Measurements from ENCODE around the gene GAB2. TPM values are rescaled to one million over a fixed set of nuclear protein-coding genes. Genes with fewer than 3 reads are reported as not detected.

The GAB2 gene
- total and polyA plus RNA-seq, 4 donors: 16.2 to 31.5 (median 27.5) TPM

DNA sequence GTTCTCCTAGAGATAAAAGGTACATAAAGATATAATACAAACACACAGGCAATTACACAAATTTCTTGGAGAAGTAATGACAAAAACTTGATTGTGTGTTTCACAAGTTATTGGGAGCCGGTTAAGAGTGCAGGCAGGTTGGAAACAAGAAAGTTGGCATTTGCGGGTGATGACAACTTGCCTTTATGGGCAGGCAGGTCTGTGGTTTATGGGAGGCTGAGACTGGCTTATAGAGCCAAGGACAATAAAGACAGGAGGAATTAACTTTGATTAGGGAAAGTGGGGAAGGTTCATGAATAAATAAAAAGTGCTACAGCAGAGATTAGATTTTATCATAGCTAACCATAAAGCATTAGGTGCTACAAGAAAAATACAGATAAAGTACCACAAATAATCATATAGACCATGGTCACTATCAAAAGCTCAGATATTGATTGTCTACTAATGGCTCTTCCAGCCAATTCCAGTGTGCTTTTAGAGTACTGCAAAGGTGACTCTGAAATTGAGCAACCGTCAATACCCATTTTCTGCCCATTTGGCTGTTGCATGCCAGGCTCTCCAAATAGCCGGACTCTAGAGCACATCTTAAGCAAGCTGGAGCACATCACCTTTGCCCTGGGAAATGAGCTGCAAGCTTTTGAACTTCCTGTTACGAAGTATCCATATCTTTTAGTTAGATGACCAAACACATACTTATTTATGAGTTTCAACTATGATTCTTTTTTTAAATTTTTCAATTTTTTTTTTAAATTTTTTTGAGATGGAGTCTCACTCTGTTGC lies 33.9 kb upstream of the GAB2 start:
- no peak overlapping the region for H3K27ac ChIP-seq (ENCODE audit: low read depth, low read length)
- H3K9me3 ChIP-seq (ENCODE audit: control insufficient read depth, insufficient read depth, low read length): no peaks in the 10 kb centered on the region
- no peaks in the 10 kb centered on the region for H3K36me3 ChIP-seq (ENCODE audit: control insufficient read depth, insufficient read depth, low read length)
- DNase-seq (ENCODE audit: low read depth in 4 of 6, low spot score in 6 of 6): no peak
- H3K4me3 ChIP-seq (ENCODE audit: low read depth, low read length): no peak overlapping the region
- H3K4me1 ChIP-seq (ENCODE audit: control insufficient read depth, insufficient read depth, low read length): no peaks in the 10 kb centered on the region
- H3K27me3 ChIP-seq (ENCODE audit: control insufficient read depth, insufficient read depth, low read length): no peaks in the 10 kb centered on the region
- 90% methylated on average over 4 of the region's 5 CpGs for WGBS (ENCODE audit: insufficient coverage)

DNA sequence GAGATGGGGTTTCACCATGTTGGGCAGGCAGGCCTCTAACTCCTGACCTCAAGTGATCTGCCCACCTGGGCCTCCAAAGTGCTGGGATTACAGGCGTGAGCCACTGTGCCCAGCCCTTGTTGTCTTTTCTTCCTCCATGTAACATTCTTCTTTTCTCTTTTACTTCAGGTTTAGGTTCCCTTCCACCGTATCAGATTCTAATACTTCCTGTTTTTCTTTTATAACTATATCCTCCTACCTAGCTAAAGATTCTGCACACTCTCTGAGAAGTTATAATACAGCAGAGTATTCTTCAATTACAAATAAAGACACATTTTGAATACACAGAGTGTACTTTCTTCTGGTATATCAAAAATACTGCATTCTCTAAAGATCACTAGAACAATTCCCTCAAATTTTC lies 33.2 kb upstream of the GAB2 start:
- 91% methylated on average over 1 of the region's 2 CpGs for WGBS (ENCODE audit: insufficient coverage)
- Histone ChIP-seq H3K4me1 (ENCODE audit: control insufficient read depth, insufficient read depth, low read length) (no peaks in the 10 kb centered on the region), H3K27me3 (ENCODE audit: control insufficient read depth, insufficient read depth, low read length) (no peaks in the 10 kb centered on the region), H3K4me3 (ENCODE audit: low read depth, low read length) (no peak overlapping the region), H3K36me3 (ENCODE audit: control insufficient read depth, insufficient read depth, low read length) (no peaks in the 10 kb centered on the region), H3K27ac (ENCODE audit: low read depth, low read length) (no peak overlapping the region), H3K9me3 (ENCODE audit: control insufficient read depth, insufficient read depth, low read length) (no peaks in the 10 kb centered on the region)
- no peak for DNase-seq (ENCODE audit: low read depth in 4 of 6, low spot score in 6 of 6)

DNA sequence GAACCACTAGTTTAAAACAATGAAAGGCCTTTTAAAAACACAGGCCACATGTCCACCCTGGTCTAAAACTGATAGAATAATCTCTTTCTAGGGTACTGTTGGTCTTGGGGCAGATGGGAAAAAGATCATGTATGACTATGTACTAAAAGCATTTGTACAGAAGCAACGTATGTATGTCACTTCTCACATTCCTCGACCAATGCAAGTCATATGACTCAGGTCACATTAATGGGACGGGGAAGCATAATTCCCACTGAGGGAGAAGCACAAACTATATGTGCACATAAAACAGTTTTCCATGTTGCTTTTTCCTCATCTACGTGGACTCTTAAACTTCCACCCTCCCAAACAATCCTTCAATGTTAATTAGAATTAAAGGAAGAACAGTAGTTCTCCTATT lies 32.2 kb upstream of the GAB2 start:
- Histone ChIP-seq H3K36me3 (ENCODE audit: control insufficient read depth, insufficient read depth, low read length) (no peaks in the 10 kb centered on the region), H3K4me1 (ENCODE audit: control insufficient read depth, insufficient read depth, low read length) (no peaks in the 10 kb centered on the region), H3K9me3 (ENCODE audit: control insufficient read depth, insufficient read depth, low read length) (no peaks in the 10 kb centered on the region), H3K27me3 (ENCODE audit: control insufficient read depth, insufficient read depth, low read length) (no peaks in the 10 kb centered on the region), H3K4me3 (ENCODE audit: low read depth, low read length) (no peak overlapping the region), H3K27ac (ENCODE audit: low read depth, low read length) (no peak overlapping the region)
- no peak for DNase-seq (ENCODE audit: low read depth in 4 of 6, low spot score in 6 of 6)
- no CpG with 5 or more reads among the region's 4 CpGs for whole genome bisulfite sequencing (ENCODE audit: insufficient coverage)

DNA sequence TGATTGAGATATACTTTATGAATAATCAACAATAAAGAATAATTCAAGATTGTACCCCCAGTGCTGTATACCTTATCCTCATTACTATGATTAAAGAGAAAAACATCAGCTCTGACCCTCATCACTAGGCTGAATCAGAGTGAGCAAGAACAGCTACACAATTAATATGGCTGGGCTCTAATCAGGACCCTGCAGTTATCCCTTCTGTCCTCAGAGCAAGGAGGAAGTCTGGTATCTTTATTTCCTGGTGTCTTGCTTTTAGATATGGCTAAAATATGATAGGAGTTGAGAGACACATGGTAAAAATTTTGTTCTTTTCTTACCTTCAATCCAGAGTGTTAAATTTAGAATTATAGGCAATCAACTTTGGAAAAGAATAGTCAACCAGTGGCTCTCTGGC lies 28.6 kb upstream of the GAB2 start:
- DNase-seq (ENCODE audit: low read depth in 4 of 6, low spot score in 6 of 6): no peak
- no peaks in the 10 kb centered on the region for H3K9me3 ChIP-seq (ENCODE audit: control insufficient read depth, insufficient read depth, low read length)

DNA sequence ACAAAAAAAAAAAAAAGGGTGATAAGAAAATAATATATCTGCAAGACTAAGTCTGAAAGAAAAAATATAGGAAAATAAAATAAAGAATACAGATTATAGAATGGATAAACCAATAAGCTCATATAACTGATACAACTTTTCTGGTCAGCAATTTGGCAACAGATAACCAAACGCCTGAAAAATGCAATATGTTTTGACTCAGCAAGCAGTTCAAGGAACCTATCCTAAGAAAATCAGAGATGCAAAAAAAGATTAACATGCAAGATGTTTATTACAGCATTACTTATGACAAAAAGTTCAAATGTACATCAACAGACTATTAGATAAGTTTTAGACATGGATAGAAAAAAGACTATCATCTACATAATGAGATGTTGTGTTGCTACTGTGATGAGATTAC lies 27.1 kb upstream of the GAB2 start:
- Histone ChIP-seq H3K27me3 (ENCODE audit: control insufficient read depth, insufficient read depth, low read length) (no peaks in the 10 kb centered on the region), H3K9me3 (ENCODE audit: control insufficient read depth, insufficient read depth, low read length) (no peaks in the 10 kb centered on the region), H3K4me3 (ENCODE audit: low read depth, low read length) (no peak overlapping the region), H3K36me3 (ENCODE audit: control insufficient read depth, insufficient read depth, low read length) (peaks cover 7% of the 10 kb centered on the region), H3K4me1 (ENCODE audit: control insufficient read depth, insufficient read depth, low read length) (no peaks in the 10 kb centered on the region), H3K27ac (ENCODE audit: low read depth, low read length) (no peak overlapping the region)
- WGBS (ENCODE audit: insufficient coverage): 100% methylated on average over 1 of the region's 1 CpG
- no peak for DNase-seq (ENCODE audit: low read depth in 4 of 6, low spot score in 6 of 6)

More for the DNA sequence above, 28.6 kb upstream of the GAB2 start:
- Histone ChIP-seq H3K27me3 (ENCODE audit: control insufficient read depth, insufficient read depth, low read length) (no peaks in the 10 kb centered on the region), H3K4me3 (ENCODE audit: low read depth, low read length) (no peak overlapping the region), H3K36me3 (ENCODE audit: control insufficient read depth, insufficient read depth, low read length) (peaks cover 7% of the 10 kb centered on the region), H3K27ac (ENCODE audit: low read depth, low read length) (no peak overlapping the region), H3K4me1 (ENCODE audit: control insufficient read depth, insufficient read depth, low read length) (no peaks in the 10 kb centered on the region)

DNA sequence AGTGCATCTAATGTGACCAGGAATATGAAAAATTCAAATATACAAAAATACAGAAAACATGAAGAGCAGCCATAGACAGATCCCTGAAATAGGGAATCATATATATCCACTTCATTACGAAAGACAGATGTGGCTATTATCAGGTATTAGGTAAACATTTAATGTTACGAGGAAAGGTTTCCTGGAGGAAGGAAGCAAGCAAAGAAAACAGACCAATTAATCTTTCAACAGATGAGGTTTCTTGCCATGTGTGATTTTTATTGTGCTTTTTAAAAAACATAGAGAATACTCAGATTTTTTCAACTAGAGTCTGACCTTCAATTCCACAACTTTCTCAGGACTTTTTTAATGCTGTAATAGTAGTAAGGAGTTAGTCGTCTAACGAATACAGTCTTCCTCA lies 24.3 kb upstream of the GAB2 start:
- no CpG with 5 or more reads among the region's 4 CpGs for WGBS (ENCODE audit: insufficient coverage)

DNA sequence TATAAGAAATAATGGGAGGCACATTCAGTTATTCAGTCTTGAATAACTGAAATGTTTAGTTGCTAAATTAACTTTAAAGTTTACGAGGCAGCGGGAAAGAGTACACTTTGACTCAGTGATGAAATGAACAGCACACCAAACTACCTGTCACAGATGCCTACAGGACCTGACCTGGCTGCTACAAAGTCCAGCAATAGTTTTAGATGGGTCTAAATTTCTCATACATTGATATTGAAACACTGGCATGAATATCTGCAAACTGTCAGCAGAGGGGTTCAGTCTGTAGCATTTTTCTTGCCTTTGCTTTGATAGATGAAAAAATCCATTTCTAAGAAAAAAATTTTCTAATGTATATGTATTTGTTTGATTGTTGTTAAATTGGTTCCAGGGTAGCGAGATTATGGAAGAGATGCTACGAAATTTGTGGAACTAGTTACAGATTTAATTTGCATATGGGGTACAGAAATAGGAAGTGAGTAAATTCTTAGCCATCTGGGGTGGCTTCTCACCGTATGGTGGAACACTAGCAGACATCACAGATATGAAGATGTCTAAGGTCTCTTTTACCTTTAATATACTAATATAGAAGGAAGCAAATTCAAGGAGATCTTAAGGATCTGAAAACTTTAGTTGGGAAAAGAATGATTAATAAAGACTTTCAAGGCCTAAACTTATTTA lies 20.8 kb upstream of the GAB2 start:
- 90% methylated on average over 2 of the region's 5 CpGs for WGBS (ENCODE audit: insufficient coverage)
- H3K27ac ChIP-seq (ENCODE audit: low read depth, low read length): no peak overlapping the region
- H3K4me1 ChIP-seq (ENCODE audit: control insufficient read depth, insufficient read depth, low read length): no peaks in the 10 kb centered on the region
- H3K27me3 ChIP-seq (ENCODE audit: control insufficient read depth, insufficient read depth, low read length): no peaks in the 10 kb centered on the region
- H3K4me3 ChIP-seq (ENCODE audit: low read depth, low read length): no peak overlapping the region
- peaks cover 7% of the 10 kb centered on the region for H3K36me3 ChIP-seq (ENCODE audit: control insufficient read depth, insufficient read depth, low read length)
- no peaks in the 10 kb centered on the region for H3K9me3 ChIP-seq (ENCODE audit: control insufficient read depth, insufficient read depth, low read length)
- DNase-seq (ENCODE audit: low read depth in 4 of 6, low spot score in 6 of 6): no peak

More for the DNA sequence above, 24.3 kb upstream of the GAB2 start:
- DNase-seq (ENCODE audit: low read depth in 4 of 6, low spot score in 6 of 6): no peak
- no peaks in the 10 kb centered on the region for H3K4me1 ChIP-seq (ENCODE audit: control insufficient read depth, insufficient read depth, low read length)
- H3K27ac ChIP-seq (ENCODE audit: low read depth, low read length): no peak overlapping the region
- no peaks in the 10 kb centered on the region for H3K9me3 ChIP-seq (ENCODE audit: control insufficient read depth, insufficient read depth, low read length)
- H3K4me3 ChIP-seq (ENCODE audit: low read depth, low read length): no peak overlapping the region
- peaks cover 7% of the 10 kb centered on the region for H3K36me3 ChIP-seq (ENCODE audit: control insufficient read depth, insufficient read depth, low read length)
- no peaks in the 10 kb centered on the region for H3K27me3 ChIP-seq (ENCODE audit: control insufficient read depth, insufficient read depth, low read length)

DNA sequence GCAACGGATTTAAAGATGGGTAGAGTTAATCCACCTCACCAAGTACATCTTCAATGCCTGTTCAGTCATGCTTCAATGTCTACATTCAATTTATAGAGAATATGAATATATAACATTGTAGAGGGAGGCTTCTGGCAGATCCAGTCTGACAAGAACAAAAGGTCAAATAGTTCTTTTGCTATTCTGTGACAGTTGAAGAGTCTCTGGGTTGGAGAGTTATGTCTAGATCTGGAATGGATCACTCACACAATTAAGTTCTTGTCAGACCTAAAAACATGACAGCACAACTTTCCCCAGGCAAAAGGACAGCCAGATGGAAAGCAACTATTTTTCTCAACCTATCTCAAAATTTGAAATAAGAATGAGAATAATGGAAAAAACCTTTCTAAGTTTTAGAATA lies 15.3 kb upstream of the GAB2 start:
- no peak for DNase-seq (ENCODE audit: low read depth in 4 of 6, low spot score in 6 of 6)
- Histone ChIP-seq H3K36me3 (ENCODE audit: control insufficient read depth, insufficient read depth, low read length) (no peaks in the 10 kb centered on the region), H3K4me3 (ENCODE audit: low read depth, low read length) (no peak overlapping the region), H3K27ac (ENCODE audit: low read depth, low read length) (no peak overlapping the region), H3K9me3 (ENCODE audit: control insufficient read depth, insufficient read depth, low read length) (no peaks in the 10 kb centered on the region), H3K4me1 (ENCODE audit: control insufficient read depth, insufficient read depth, low read length) (no peaks in the 10 kb centered on the region), H3K27me3 (ENCODE audit: control insufficient read depth, insufficient read depth, low read length) (no peaks in the 10 kb centered on the region)
- WGBS (ENCODE audit: insufficient coverage): no CpG with 5 or more reads among the region's 1 CpG

DNA sequence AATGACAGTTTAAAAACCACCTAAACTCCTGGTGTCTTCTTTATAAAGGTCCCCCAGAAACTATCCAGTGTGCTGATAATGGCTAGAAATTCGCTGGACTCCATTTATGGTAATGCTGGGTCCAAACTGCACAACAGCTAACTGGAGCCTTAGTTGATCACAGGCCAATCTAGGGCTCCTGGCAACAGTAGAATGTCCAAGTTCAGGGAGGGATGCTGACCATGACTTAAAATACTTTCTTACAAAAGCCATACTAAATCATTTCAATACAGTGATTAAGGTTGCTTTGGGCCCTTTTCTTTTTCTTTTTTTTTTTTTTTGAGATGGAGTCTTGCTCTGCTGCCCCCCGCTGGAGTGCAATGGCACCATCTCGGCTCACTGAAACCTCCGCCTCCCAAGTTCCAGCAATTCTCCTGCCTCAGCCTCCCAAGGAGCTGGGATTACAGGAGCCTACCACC lies 14.5 kb upstream of the GAB2 start:
- Histone ChIP-seq H3K36me3 (ENCODE audit: control insufficient read depth, insufficient read depth, low read length) (no peaks in the 10 kb centered on the region), H3K9me3 (ENCODE audit: control insufficient read depth, insufficient read depth, low read length) (no peaks in the 10 kb centered on the region), H3K27me3 (ENCODE audit: control insufficient read depth, insufficient read depth, low read length) (no peaks in the 10 kb centered on the region), H3K27ac (ENCODE audit: low read depth, low read length) (no peak overlapping the region), H3K4me3 (ENCODE audit: low read depth, low read length) (no peak overlapping the region), H3K4me1 (ENCODE audit: control insufficient read depth, insufficient read depth, low read length) (no peaks in the 10 kb centered on the region)
- peak in 1 of 6 donors; percentile 13 for DNase-seq (ENCODE audit: low read depth in 4 of 6, low spot score in 6 of 6)
- WGBS (ENCODE audit: insufficient coverage): no CpG with 5 or more reads among the region's 4 CpGs

DNA sequence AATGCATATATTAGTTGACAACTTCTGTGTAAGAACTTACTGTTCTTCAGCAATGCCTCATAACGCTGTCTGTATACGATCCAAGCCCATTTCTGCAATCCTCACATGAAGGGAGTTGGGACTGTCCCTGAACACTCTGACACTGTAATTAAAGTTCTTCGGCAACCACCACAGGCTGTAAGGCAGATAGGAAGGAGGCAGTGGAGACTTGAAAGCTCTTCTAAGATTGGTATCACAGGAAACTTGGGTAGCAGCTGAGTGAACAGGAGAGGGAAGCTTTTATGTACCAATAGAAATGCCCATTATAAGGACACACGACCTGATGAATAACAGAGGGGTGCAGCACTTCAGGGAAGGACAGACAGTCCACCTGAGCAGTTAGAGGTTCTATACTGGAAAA lies 12.0 kb upstream of the GAB2 start:
- no peaks in the 10 kb centered on the region for H3K4me1 ChIP-seq (ENCODE audit: control insufficient read depth, insufficient read depth, low read length)
- no peak overlapping the region for H3K4me3 ChIP-seq (ENCODE audit: low read depth, low read length)
- WGBS (ENCODE audit: insufficient coverage): 88% methylated on average over 1 of the region's 4 CpGs
- H3K9me3 ChIP-seq (ENCODE audit: control insufficient read depth, insufficient read depth, low read length): no peaks in the 10 kb centered on the region
- DNase-seq (ENCODE audit: low read depth in 4 of 6, low spot score in 6 of 6): no peak
- no peaks in the 10 kb centered on the region for H3K36me3 ChIP-seq (ENCODE audit: control insufficient read depth, insufficient read depth, low read length)
- H3K27me3 ChIP-seq (ENCODE audit: control insufficient read depth, insufficient read depth, low read length): no peaks in the 10 kb centered on the region
- H3K27ac ChIP-seq (ENCODE audit: low read depth, low read length): no peak overlapping the region

Data from spinal cord (tissue), 10 donors.